Testis (tissue), 3 donors: Measurements from ENCODE around the gene IL12RB2. TPM values are rescaled to one million over a fixed set of nuclear protein-coding genes. Genes with fewer than 3 reads are reported as not detected.
"Not testable (repeated sequence)": the region's sequence is repeated elsewhere in the genome, so short reads cannot be mapped to it uniquely, and the experiment has no call there.

ENCODE experiments used
- DNase-seq: peaks from one replicate; pipeline ENCODE4 v3.0.0-alpha.2; 2019
- H3K27ac ChIP-seq, 2 donors: fragments of 200-600 bp; sonication (generic); one replicate each; pipeline ENCODE4 v1.5.1; 2019
- H3K27me3 ChIP-seq: fragments of 200-600 bp; sonication (generic); one replicate; pipeline ENCODE4 v1.5.1; 2019
- H3K36me3 ChIP-seq: fragments of 200-600 bp; sonication (generic); one replicate; pipeline ENCODE4 v1.5.1; 2017; ENCODE audit warnings: low read depth; ENCODE audit errors: missing control alignments
- H3K4me1 ChIP-seq: fragments of 200-600 bp; sonication (generic); one replicate; pipeline ENCODE4 v1.5.1; 2019
- H3K4me3 ChIP-seq, 2 donors: fragments of 200-600 bp; sonication (generic); one replicate each; pipeline ENCODE4 v1.5.1; 2017 to 2019
- H3K9me3 ChIP-seq: fragments of 200-600 bp; sonication (generic); one replicate; pipeline ENCODE4 v1.5.1; 2017
- POLR2A ChIP-seq: fragments of 450-650 bp; IDR thresholded peaks from one replicate; pipeline ENCODE4 v1.6.1; 2017; ENCODE audit warnings: antibody characterized with exemption, mild to moderate bottlenecking, moderate library complexity
- WGBS, 2 donors: methylation state at CpG; one replicate each; pipeline ENCODE4 v1.1.5; 2018; 5-methylcytosine and 5-hydroxymethylcytosine counted together
- intact Hi-C: fragments of 100-400 bp; cut with DNase I; formaldehyde crosslinking; loops from one replicate; pipeline ENCODE4 v1.15.1; 2023; ENCODE audit warnings: low total_unique reads
- polyA plus RNA-seq: library from polyadenylated mRNA; stranded (reverse); fragments of 350-450 nt; fragmentation: Illumina TruSeq; extraction: RNeasy Lipid Tissue Mini Kit (QIAGEN cat#74804); gene quantifications from one replicate; pipeline ENCODE4 v1.2.3, GENCODE V29; 2014; ENCODE audit warnings: low read depth, low replicate concordance; ENCODE audit not compliant: insufficient read depth
- total RNA-seq, 2 donors: library from RNA; depleted of rRNA; stranded (reverse); fragments of >200 nt; gene quantifications; one replicate each; pipeline ENCODE4 v1.2.3, GENCODE V29; 2016
- TF ChIP-seq, protein P1 (sequence below), 3 experiments: fragments of 450-650 bp in 2 of 3; fragments of 200-600 bp in 1 of 3; sonication (generic) in 1 of 3; IDR thresholded peaks; one replicate each; pipeline ENCODE4 v1.5.1; 2016 to 2019; ENCODE audit warnings: antibody characterized with exemption in 3 of 3, mild to moderate bottlenecking in 2 of 3, moderate library complexity in 1 of 3

IL12RB2 gene
- total and polyA plus RNA-seq, 3 donors from 2014 or later: 1.9 to 2.6 (median 2.1) TPM

DNA sequence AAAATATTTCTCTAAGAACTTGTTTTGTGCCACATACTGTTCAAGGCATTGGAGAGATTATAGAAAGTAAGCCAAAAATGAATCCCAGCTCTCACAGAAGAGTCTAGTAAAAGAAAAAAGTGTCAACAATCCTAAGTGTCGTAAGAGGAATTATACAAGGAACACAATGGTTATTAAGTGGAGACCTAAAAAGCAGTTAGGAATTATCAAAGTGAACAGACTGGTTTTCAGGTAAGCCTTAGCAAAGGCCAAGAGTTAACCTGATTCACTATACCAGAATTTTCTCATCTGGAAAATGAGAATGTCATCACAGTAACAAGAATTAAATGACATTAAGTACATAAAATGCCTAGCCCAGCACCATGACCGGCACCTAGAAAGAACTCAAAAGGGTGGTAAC lies 106.9 kb downstream of the IL12RB2 start:
- DNase-seq: no peak
- Histone ChIP-seq H3K27ac (no peak overlapping the region), H3K36me3 (no peaks in the 10 kb centered on the region), H3K27me3 (no peaks in the 10 kb centered on the region), H3K9me3 (no peaks in the 10 kb centered on the region), H3K4me1 (no peaks in the 10 kb centered on the region), H3K4me3 (no peak overlapping the region)
- 93 to 95% methylated on average over 2 of the region's 2 CpGs for WGBS, 2 donors
- TF ChIP-seq POLR2A: no peak
- TF ChIP-seq, protein P1, sequence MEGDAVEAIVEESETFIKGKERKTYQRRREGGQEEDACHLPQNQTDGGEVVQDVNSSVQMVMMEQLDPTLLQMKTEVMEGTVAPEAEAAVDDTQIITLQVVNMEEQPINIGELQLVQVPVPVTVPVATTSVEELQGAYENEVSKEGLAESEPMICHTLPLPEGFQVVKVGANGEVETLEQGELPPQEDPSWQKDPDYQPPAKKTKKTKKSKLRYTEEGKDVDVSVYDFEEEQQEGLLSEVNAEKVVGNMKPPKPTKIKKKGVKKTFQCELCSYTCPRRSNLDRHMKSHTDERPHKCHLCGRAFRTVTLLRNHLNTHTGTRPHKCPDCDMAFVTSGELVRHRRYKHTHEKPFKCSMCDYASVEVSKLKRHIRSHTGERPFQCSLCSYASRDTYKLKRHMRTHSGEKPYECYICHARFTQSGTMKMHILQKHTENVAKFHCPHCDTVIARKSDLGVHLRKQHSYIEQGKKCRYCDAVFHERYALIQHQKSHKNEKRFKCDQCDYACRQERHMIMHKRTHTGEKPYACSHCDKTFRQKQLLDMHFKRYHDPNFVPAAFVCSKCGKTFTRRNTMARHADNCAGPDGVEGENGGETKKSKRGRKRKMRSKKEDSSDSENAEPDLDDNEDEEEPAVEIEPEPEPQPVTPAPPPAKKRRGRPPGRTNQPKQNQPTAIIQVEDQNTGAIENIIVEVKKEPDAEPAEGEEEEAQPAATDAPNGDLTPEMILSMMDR (IDR thresholded peaks at IDR 0.05): no peak
- intact Hi-C loops: no loop called here

DNA sequence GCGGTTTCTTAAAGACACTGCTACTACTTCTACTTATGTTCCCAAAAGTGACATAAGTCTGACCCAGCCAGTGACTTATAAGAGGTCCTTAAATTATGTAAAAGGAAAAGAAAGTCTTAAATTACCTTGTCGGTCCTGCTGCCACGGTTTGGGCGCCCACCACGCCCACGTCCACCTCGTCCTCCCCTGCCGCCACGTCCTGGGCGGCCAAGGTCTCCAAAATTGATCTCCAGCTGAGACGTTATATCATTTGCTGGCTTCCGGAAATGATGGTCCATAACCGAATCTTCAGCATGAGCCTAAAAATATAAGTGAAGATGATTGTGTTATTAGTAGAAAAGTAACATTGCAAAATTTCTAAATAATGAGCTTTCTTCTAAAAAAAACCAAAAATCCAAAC lies 107.4 kb downstream of the IL12RB2 start:
- TF ChIP-seq, protein P1 (IDR thresholded peaks at IDR 0.05): no peak
- no peak for TF ChIP-seq POLR2A
- 91% methylated on average over 13 of the region's 13 CpGs for WGBS, 2 donors
- Histone ChIP-seq H3K27me3 (no peaks in the 10 kb centered on the region), H3K27ac (no peak overlapping the region), H3K36me3 (no peaks in the 10 kb centered on the region), H3K4me3 (no peak overlapping the region), H3K9me3 (no peaks in the 10 kb centered on the region), H3K4me1 (no peaks in the 10 kb centered on the region)
- no peak for DNase-seq
- intact Hi-C loops: no loop called here

DNA sequence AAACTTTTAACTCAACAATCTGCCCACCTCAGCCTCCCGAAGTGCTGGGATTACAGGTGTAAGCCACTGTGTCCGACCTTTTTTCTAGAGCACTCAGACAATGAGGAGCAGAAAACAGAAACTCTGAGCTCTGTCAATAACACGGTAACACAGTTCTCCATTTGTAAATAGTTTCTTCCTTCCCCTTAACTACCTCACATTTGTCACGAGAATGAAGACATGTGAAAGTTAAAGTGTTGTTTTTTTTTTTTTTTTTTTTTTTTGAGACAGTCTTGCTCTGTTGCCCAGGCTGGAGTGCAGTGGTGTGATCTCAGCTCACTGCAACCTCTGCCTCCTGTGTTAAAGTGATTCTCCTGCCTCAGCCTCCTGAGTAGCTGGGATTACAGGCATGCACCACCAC lies 110.1 kb downstream of the IL12RB2 start:
- H3K36me3 ChIP-seq, intact Hi-C loops, H3K4me1 ChIP-seq, H3K27me3 ChIP-seq, DNase-seq, H3K9me3 ChIP-seq, H3K4me3 ChIP-seq, H3K27ac ChIP-seq: not testable (repeated sequence)
- WGBS, 2 donors: 84 to 91% methylated on average over 4 of the region's 4 CpGs

DNA sequence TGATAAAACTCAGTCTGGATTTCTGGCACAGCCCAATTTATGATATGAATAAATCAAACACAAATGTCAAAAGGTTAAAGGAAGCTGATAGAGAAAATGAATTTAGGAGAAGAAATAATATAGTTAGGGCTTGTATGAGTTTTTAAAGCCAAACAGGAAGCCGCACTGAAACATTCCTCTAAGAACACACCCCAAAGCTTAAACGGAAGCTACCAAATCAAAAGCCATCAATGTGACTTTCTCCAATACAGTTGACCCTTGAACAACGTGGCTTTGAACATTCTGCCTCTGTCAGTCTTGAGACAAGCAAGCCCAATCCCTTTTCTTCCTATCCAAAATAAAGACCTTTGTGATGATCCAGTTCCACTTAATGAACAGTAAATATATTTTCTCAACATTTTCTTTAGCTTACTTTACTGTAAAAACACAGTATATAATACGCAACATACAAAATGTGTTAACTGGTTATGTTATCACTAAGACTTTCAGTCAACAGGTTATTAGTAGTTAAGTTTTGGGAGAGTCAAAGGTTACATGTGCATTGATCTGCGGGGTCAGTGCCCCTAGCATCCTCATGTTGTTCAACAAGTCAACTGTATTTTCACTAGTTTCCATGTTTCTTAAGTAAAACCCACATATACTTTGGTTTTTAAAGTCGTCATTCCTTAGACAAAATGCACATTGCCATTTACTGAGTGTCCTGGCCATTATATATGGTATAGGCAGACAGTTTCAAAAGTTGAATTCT lies 111.3 kb downstream of the IL12RB2 start:
- no peak for DNase-seq
- no peak overlapping the region for H3K27ac ChIP-seq
- H3K27me3 ChIP-seq: no peaks in the 10 kb centered on the region
- H3K36me3 ChIP-seq: no peaks in the 10 kb centered on the region
- no peaks in the 10 kb centered on the region for H3K9me3 ChIP-seq
- no peak overlapping the region for H3K4me3 ChIP-seq
- H3K4me1 ChIP-seq: no peaks in the 10 kb centered on the region
- WGBS, 2 donors: 74 to 79% methylated on average over 6 of the region's 6 CpGs
- TF ChIP-seq POLR2A: no peak
- TF ChIP-seq, protein P1 (IDR thresholded peaks at IDR 0.05): no peak
- intact Hi-C loops: no loop called here

DNA sequence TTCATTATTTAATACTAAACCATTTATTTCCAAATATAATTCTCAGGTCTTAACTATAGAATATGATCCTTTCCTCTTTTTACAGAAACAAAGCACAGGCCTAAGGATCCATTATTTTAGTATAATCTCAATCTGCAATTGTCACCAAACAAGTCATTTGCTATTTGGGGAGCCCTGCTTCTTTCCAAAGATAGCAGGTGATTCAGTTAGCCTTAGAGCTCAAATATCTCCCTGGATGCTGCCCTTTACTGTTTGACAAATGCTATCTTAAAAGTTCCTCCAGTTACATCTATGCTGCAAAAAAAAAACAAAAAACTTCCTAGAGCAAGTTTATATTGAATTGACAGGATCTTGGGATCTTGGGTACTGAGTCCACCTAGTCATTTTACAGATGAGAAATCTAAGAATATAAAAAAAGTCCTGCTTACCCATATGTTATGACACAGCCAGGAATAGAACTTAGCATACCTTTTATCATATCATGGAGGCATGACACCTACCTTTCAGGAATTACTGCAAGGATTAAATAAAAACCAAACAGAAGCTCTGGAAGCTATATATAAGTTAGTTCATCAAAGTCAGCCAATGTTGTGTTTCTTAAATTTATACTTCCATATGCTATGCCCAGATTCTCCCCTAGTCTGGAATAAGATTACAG lies 113.3 kb downstream of the IL12RB2 start:
- no peak overlapping the region for H3K4me3 ChIP-seq
- no peaks in the 10 kb centered on the region for H3K4me1 ChIP-seq
- H3K9me3 ChIP-seq: no peaks in the 10 kb centered on the region
- H3K27ac ChIP-seq: no peak overlapping the region
- no peaks in the 10 kb centered on the region for H3K36me3 ChIP-seq
- no peak for DNase-seq
- intact Hi-C loops: no loop called here
- H3K27me3 ChIP-seq: no peaks in the 10 kb centered on the region
- no peak for TF ChIP-seq POLR2A
- TF ChIP-seq, protein P1 (IDR thresholded peaks at IDR 0.05): no peak
